ENCODE measurements around the gene VAV3. TPM values are rescaled to one million over a fixed set of nuclear protein-coding genes. Genes with fewer than 3 reads are reported as not detected.

VAV3 gene
- total RNA-seq, 1 donor from 2014 or later: 11.3 TPM

DNA sequence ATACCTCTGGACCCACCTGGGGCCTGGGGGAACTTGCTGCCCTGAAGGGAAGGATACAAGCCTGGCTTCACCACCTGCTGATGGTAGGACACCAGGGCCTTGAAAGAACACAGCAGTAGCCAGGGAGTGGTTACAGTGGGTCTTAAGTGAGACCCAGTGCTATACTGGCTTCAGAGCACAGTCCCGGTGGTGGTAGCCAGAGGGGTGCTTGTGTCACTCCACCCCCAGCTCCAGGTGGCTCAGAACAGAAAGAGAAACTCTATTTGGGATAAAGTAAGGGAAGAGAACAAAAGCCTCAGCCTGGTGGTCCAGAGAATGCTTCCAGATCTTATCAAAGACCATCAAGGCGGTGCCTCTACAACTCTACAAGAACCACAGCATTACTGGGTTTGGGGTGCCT lies 37.2 kb downstream of the VAV3 start:
- ATAC-seq: no peak
- H3K27ac ChIP-seq: no peak overlapping the region
- no peaks in the 10 kb centered on the region for H3K9me3 ChIP-seq
- intact Hi-C loops (cut with DNase I): no loop called here
- no peaks in the 10 kb centered on the region for H3K4me1 ChIP-seq
- no peak for DNase-seq
- TF ChIP-seq, protein P1, sequence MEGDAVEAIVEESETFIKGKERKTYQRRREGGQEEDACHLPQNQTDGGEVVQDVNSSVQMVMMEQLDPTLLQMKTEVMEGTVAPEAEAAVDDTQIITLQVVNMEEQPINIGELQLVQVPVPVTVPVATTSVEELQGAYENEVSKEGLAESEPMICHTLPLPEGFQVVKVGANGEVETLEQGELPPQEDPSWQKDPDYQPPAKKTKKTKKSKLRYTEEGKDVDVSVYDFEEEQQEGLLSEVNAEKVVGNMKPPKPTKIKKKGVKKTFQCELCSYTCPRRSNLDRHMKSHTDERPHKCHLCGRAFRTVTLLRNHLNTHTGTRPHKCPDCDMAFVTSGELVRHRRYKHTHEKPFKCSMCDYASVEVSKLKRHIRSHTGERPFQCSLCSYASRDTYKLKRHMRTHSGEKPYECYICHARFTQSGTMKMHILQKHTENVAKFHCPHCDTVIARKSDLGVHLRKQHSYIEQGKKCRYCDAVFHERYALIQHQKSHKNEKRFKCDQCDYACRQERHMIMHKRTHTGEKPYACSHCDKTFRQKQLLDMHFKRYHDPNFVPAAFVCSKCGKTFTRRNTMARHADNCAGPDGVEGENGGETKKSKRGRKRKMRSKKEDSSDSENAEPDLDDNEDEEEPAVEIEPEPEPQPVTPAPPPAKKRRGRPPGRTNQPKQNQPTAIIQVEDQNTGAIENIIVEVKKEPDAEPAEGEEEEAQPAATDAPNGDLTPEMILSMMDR (IDR thresholded peaks at IDR 0.05): no peak
- no peaks in the 10 kb centered on the region for H3K36me3 ChIP-seq
- H3K27me3 ChIP-seq (ENCODE audit: low read depth): no peaks in the 10 kb centered on the region
- no peak overlapping the region for H3K4me3 ChIP-seq

DNA sequence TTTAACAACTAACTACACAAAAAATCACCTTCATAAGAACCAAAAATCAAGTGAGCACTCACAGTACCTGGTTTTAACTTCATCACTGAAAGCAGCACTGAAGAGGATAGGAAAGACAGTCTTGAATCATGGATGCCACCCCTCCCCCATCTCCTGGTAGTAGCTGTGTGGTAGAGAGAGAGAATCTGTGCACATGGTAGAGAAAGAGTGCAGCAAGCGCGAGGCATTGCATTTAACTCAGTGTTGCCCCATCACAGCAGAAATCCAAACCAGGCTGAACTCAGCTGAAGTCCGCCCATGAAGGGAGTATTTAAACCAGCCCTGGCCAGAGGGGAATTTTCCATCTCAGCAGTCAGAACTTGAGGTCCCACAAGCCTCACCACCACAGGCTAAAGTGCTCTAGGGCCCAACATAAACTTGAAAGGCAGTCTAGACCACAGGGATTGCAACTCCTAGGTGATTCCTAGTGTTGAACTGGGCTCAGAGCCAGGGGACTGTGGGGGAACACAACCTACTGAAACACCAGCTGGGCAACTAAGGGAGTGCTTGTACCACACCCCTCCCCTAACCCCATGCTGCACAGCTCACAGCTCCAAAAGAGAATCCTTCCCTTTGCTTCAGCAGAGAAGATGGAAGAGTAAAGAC lies 38.4 kb downstream of the VAV3 start:
- no peaks in the 10 kb centered on the region for H3K9me3 ChIP-seq
- no peaks in the 10 kb centered on the region for H3K4me1 ChIP-seq
- no peak for ATAC-seq
- no peak overlapping the region for H3K4me3 ChIP-seq
- H3K36me3 ChIP-seq: no peaks in the 10 kb centered on the region
- intact Hi-C loops (cut with DNase I): no loop called here
- H3K27me3 ChIP-seq (ENCODE audit: low read depth): no peaks in the 10 kb centered on the region
- TF ChIP-seq, protein P1 (IDR thresholded peaks at IDR 0.05): no peak
- no peak for DNase-seq
- no peak overlapping the region for H3K27ac ChIP-seq

DNA sequence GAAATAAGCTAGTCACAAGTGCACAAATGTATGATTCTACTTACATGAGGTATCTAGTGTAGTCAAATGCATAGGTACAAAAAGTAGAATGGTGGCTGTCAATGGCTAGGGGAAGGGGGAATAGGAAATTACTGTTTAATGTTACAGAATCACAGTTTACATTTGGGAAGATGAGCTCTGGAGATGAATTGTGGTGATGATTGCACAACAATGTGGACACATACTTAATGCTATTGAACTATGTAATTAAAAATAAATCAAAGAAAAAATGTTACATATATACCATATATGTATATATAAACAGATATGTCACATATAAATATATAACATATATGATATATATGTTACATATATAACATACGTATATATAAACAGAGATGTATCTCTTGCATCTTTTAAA lies 39.4 kb downstream of the VAV3 start:
- TF ChIP-seq, protein P1 (IDR thresholded peaks at IDR 0.05): no peak
- Histone ChIP-seq H3K4me3 (no peak overlapping the region), H3K27me3 (ENCODE audit: low read depth) (no peaks in the 10 kb centered on the region), H3K36me3 (no peaks in the 10 kb centered on the region), H3K9me3 (no peaks in the 10 kb centered on the region), H3K4me1 (no peaks in the 10 kb centered on the region), H3K27ac (no peak overlapping the region)
- no peak for ATAC-seq
- DNase-seq: no peak
- intact Hi-C loops (cut with DNase I): no loop called here

DNA sequence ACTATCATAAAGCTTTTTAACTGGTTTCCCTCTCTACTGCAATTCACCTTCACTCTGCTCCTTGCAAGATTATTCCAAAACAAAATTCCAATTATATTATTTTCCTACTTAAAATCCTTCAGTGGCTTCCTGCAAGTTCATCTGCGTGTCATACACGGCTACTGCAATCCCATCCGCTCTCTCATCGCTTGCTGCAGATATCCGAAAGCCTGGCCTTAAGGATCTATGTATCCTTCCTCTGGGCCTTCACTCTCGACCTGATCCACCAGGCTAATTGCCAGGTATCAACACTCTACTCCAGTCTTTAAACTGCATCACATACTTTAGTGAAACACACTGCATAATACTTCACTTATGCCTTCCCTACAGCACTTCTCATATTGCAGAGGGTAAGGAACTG lies 44.0 kb downstream of the VAV3 start:
- TF ChIP-seq, protein P1 (IDR thresholded peaks at IDR 0.05): no peak
- no peaks in the 10 kb centered on the region for H3K36me3 ChIP-seq
- no peaks in the 10 kb centered on the region for H3K27me3 ChIP-seq (ENCODE audit: low read depth)
- ATAC-seq: no peak
- intact Hi-C loops (cut with DNase I): no loop called here
- no peaks in the 10 kb centered on the region for H3K4me1 ChIP-seq
- no peak overlapping the region for H3K27ac ChIP-seq
- no peak overlapping the region for H3K4me3 ChIP-seq
- H3K9me3 ChIP-seq: no peaks in the 10 kb centered on the region
- no peak for DNase-seq

DNA sequence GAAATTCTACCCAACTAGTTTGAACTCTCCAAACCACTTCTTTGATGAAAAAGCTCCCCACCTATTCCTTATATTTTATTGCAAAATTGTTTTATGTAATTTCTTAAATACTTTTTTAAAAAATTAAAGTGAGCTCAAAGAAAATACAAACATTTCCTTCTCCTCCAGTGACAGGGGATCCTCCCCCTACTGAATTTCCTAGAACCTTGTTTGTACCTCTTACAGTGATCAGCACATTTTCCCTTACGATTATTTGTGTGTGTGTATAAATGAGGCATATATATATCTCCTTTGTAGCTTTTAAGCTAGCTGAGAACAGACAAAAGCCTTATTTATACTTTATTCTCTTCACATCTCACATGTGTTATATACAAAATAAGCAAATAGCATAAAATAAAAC lies 44.4 kb downstream of the VAV3 start:
- TF ChIP-seq, protein P1 (IDR thresholded peaks at IDR 0.05): no peak
- H3K4me1 ChIP-seq: no peaks in the 10 kb centered on the region
- DNase-seq: no peak
- no peak overlapping the region for H3K27ac ChIP-seq
- no peaks in the 10 kb centered on the region for H3K9me3 ChIP-seq
- no peaks in the 10 kb centered on the region for H3K36me3 ChIP-seq
- ATAC-seq: no peak
- no peaks in the 10 kb centered on the region for H3K27me3 ChIP-seq (ENCODE audit: low read depth)
- intact Hi-C loops (cut with DNase I): no loop called here
- H3K4me3 ChIP-seq: no peak overlapping the region
